Activated CD8-positive, alpha-beta T cell treated with anti-CD3 and anti-CD28 coated beads for 36 hours (primary cell): Measurements from ENCODE around the gene UBE2M. TPM values are rescaled to one million over a fixed set of nuclear protein-coding genes. Genes with fewer than 3 reads are reported as not detected.
"Not testable (repeated sequence)": the region's sequence is repeated elsewhere in the genome, so short reads cannot be mapped to it uniquely, and the experiment has no call there.

Source experiments
- ATAC-seq: fragments of 200-7000 bp; cut with Tn5 transposase; one replicate; pipeline ENCODE4 v1.10.0; 2021; ENCODE audit warnings: mild to moderate bottlenecking, moderate library complexity
- CTCF ChIA-PET: fragments of 350-600 bp; sonication (Branson Sonifier 250); formaldehyde crosslinking; loops from one replicate; lab custom pipeline; 2021; ENCODE audit warnings: antibody characterized with exemption; lab: Charles Lee
- POLR2A ChIA-PET: fragments of 350-600 bp; sonication (Branson Sonifier 250); formaldehyde crosslinking; loops from one replicate; lab custom pipeline; 2021; ENCODE audit warnings: antibody characterized with exemption; lab: Charles Lee
- DNase-seq: peaks from one replicate; pipeline ENCODE4 v3.0.0-alpha.2; 2020
- H3K27ac Mint-ChIP-seq: one replicate; pipeline ENCODE4 v1.8.0; 2021; ENCODE audit warnings: mild to moderate bottlenecking, mixed read lengths
- H3K27me3 Mint-ChIP-seq: one replicate; pipeline ENCODE4 v1.8.0; 2021; ENCODE audit warnings: mixed read lengths
- H3K36me3 Mint-ChIP-seq: one replicate; pipeline ENCODE4 v1.8.0; 2021; ENCODE audit warnings: low read depth, mixed read lengths
- H3K4me1 Mint-ChIP-seq: one replicate; pipeline ENCODE4 v1.8.0; 2021; ENCODE audit warnings: low read depth, mixed read lengths
- H3K4me3 Mint-ChIP-seq: one replicate; pipeline ENCODE4 v1.8.0; 2021; ENCODE audit warnings: mild to moderate bottlenecking, moderate library complexity, mixed read lengths
- H3K9me3 Mint-ChIP-seq: one replicate; pipeline ENCODE4 v1.8.0; 2021; ENCODE audit warnings: mixed read lengths
- CTCF ChIP-seq: fragments of 200-600 bp; IDR thresholded peaks from one replicate; pipeline ENCODE4 v1.8.0; 2022; ENCODE audit warnings: antibody characterized with exemption, mild to moderate bottlenecking
- intact Hi-C: fragments of 100-400 bp; cut with micrococcal nuclease; formaldehyde crosslinking; loops from one replicate; pipeline ENCODE4 v1.10.0; 2022
- microRNA-seq: library from miRNA; unstranded; fragments of <30 nt; microRNA quantifications from one replicate; pipeline ENCODE4 v1.2.0, GENCODE V29; 2022; ENCODE audit warnings: borderline microRNAs expressed, borderline replicate concordance
- total RNA-seq, 2 experiments: library from RNA; stranded (reverse); gene quantifications; one replicate each; pipeline ENCODE4 v1.2.3, GENCODE V29; 2021

Gene UBE2M
- total RNA-seq, 2 experiments from 2014 or later: 107 to 114 TPM

GRCh38 chr19:58511353-58512208 is 46.8 kb downstream of the UBE2M start, which contains the start of gene SLC27A5:
Gene SLC27A5 (minus strand): TSS chr19:58511992. CDS start chr19:58511955, 37 bp downstream.
- intact Hi-C loops: no loop called here
- Mint-ChIP-seq H3K27ac (no peak within 1 kb of the TSS), H3K9me3 (peaks cover 9% of the 10 kb centered on the region), H3K36me3 (peaks cover 27% of the 10 kb centered on the region), H3K4me3 (no peak within 1 kb of the TSS), H3K4me1 (peaks cover 18% of the 10 kb centered on the region), H3K27me3 (no peaks in the 10 kb centered on the region)
- POLR2A ChIA-PET: interaction anchor here (1.5 to 10.2 kb wide), 2 partner anchors 8 to 38 kb away, joined by 4 to 164 read pairs; partner anchors contain the start of genes CHMP2A, TRIM28 and ZBTB45
- no peak for DNase-seq
- no peak for ATAC-seq
- no peak for TF ChIP-seq CTCF
- CTCF ChIA-PET: interaction anchor here (0.9 to 1.7 kb wide), 2 partner anchors 9 to 69 kb away, joined by 3 to 4 read pairs; partner anchors contain the start of gene ZBTB45

GRCh38 chr19:58510084-58510862 is 48.1 kb downstream of the UBE2M start:
- DNase-seq (no peak), ATAC-seq (no peak)
- no peak overlapping the region for H3K4me3 Mint-ChIP-seq
- H3K9me3 Mint-ChIP-seq: peaks cover 11% of the 10 kb centered on the region
- H3K27ac Mint-ChIP-seq: no peak overlapping the region
- ChIA-PET CTCF (interaction anchor here (1.7 kb wide), 1 partner anchor 10 kb away, joined by 4 read pairs; the partner anchor contains the start of gene ZBTB45), POLR2A (interaction anchor here (1.5 kb wide), 2 partner anchors 9 to 10 kb away, joined by 4 read pairs; partner anchors contain the start of gene ZBTB45)
- no peak for TF ChIP-seq CTCF
- H3K27me3 Mint-ChIP-seq: no peaks in the 10 kb centered on the region
- H3K4me1 Mint-ChIP-seq: peaks cover 8% of the 10 kb centered on the region
- intact Hi-C loops: no loop called here
- H3K36me3 Mint-ChIP-seq: peaks cover 19% of the 10 kb centered on the region

GRCh38 chr19:58509731-58510083 is 48.7 kb downstream of the UBE2M start:
- Mint-ChIP-seq H3K9me3 (peaks cover 11% of the 10 kb centered on the region), H3K27ac (no peak overlapping the region), H3K4me3 (no peak overlapping the region), H3K27me3 (no peaks in the 10 kb centered on the region), H3K4me1 (peaks cover 4% of the 10 kb centered on the region), H3K36me3 (peaks cover 16% of the 10 kb centered on the region)
- ChIA-PET CTCF (no interaction called here), POLR2A (interaction anchor here (1.5 kb wide), 2 partner anchors 8 to 10 kb away, joined by 4 read pairs; partner anchors contain the start of gene ZBTB45)
- ATAC-seq: no peak
- no peak for TF ChIP-seq CTCF
- intact Hi-C loops: no loop called here
- DNase-seq: no peak

GRCh38 chr19:58507602-58508223 is 50.7 kb downstream of the UBE2M start:
- intact Hi-C loops, H3K27me3 Mint-ChIP-seq: not testable (repeated sequence)

More at GRCh38 chr19:58507602-58508223, 50.7 kb downstream of the UBE2M start:
- Mint-ChIP-seq H3K9me3 (peaks cover 11% of the 10 kb centered on the region), H3K36me3 (peaks cover 11% of the 10 kb centered on the region)
- DNase-seq, H3K4me1 Mint-ChIP-seq, H3K27ac Mint-ChIP-seq, POLR2A ChIA-PET, ATAC-seq, H3K4me3 Mint-ChIP-seq: not testable (repeated sequence)
- CTCF ChIA-PET: interaction anchor here (1.7 kb wide), 1 partner anchor 11 kb away, joined by 3 read pairs; no protein-coding TSS in a partner anchor

Small RNA genes within 50 kb of the gene (microRNA-seq; reads per million reads assigned to microRNA genes)
- 4.8 reads per million, percentile 21 among the genes with 10 or more reads in this experiment for gene MIR6807

Other genes with a start within 250 kb of the UBE2M start
- gene ZSCAN22, start 231.6 kb downstream of the UBE2M start, total RNA-seq: 1 to 10 TPM; 2.6 to 2.9 TPM
- 10 to 100 TPM; 35.2 to 36.2 TPM for gene A1BG, start 205.1 kb downstream of the UBE2M start, total RNA-seq
- 1 to 10 TPM; 1.3 to 1.6 TPM for gene ZNF497, start 195.9 kb downstream of the UBE2M start, total RNA-seq
- gene ZNF837, start 177.6 kb downstream of the UBE2M start, total RNA-seq: 1 to 10 TPM; 1.5 to 1.6 TPM
- gene RPS5, start 171.3 kb downstream of the UBE2M start, total RNA-seq: 1,000 to 10,000 TPM; 1,906 to 1,936 TPM
- 1 to 10 TPM in 1 of 2 experiments, under 1 TPM in 1; 0.81 to 1.1 TPM for gene RNF225, start 163.0 kb downstream of the UBE2M start, total RNA-seq
- 10 to 100 TPM; 12.0 to 14.3 TPM for gene ZNF584, start 150.0 kb downstream of the UBE2M start, total RNA-seq
- gene ZNF132, start 118.5 kb downstream of the UBE2M start, total RNA-seq: 1 to 10 TPM; 3.4 to 3.8 TPM
- gene ZNF324B, start 107.0 kb downstream of the UBE2M start, total RNA-seq: 1 to 10 TPM; 7.6 to 8.2 TPM
- 10 to 100 TPM in 1 of 2 experiments, 1 to 10 TPM in 1; 8.1 to 10.1 TPM for gene ZNF324, start 91.5 kb downstream of the UBE2M start, total RNA-seq
- 1 to 10 TPM; 3.5 to 4.0 TPM for gene ZNF446, start 82.3 kb downstream of the UBE2M start, total RNA-seq
- 10 to 100 TPM; 21.7 to 26.6 TPM for gene SLC27A5, start 46.6 kb downstream of the UBE2M start, total RNA-seq
- gene ZBTB45, start 38.8 kb downstream of the UBE2M start, total RNA-seq: 1 to 10 TPM; 7.4 to 7.9 TPM
- 100 to 1,000 TPM; 527 to 550 TPM for gene TRIM28, start 14.5 kb downstream of the UBE2M start, total RNA-seq
- gene CHMP2A, start 3.5 kb downstream of the UBE2M start, total RNA-seq: 10 to 100 TPM; 88.3 to 90.0 TPM
- gene MZF1, start 14.7 kb upstream of the UBE2M start, total RNA-seq: 10 to 100 TPM; 12.1 to 13.4 TPM